AG09319 (cell line): ENCODE data around the gene PUM2.

ENCODE experiments used
- DNase-seq: peaks from one replicate; pipeline ENCODE4 v3.0.0-alpha.2; 2010; ENCODE audit warnings: low read depth; ENCODE audit errors: extremely low read depth
- TF ChIP-seq, protein P1 (sequence below): IDR thresholded peaks from 2 replicates; pipeline ENCODE4 v1.5.1; 2011; ENCODE audit warnings: low read depth, mild to moderate bottlenecking, inconsistent platforms, low read length, moderate library complexity

Gene PUM2

DNA sequence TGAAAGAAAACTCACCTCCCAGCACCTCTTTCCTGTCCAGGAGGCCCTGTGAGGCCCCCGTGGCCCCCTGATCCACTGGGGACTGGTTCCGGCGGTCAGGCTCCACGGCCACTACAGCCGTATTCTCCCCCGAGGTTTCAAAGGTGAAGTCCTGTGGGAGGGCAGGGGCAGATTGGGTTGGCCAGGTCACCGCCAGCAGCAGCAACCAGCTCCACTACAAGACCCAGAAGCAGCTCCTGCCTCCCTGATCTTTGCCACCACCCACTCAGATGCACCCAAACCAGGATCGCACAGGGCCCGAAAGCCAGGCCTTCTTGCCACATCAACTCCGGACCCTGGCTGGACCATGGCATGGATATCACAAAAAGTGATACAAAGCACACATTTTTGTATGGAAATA is 147.6 kb downstream of the PUM2 start:
- no peak for DNase-seq
- TF ChIP-seq, protein P1, sequence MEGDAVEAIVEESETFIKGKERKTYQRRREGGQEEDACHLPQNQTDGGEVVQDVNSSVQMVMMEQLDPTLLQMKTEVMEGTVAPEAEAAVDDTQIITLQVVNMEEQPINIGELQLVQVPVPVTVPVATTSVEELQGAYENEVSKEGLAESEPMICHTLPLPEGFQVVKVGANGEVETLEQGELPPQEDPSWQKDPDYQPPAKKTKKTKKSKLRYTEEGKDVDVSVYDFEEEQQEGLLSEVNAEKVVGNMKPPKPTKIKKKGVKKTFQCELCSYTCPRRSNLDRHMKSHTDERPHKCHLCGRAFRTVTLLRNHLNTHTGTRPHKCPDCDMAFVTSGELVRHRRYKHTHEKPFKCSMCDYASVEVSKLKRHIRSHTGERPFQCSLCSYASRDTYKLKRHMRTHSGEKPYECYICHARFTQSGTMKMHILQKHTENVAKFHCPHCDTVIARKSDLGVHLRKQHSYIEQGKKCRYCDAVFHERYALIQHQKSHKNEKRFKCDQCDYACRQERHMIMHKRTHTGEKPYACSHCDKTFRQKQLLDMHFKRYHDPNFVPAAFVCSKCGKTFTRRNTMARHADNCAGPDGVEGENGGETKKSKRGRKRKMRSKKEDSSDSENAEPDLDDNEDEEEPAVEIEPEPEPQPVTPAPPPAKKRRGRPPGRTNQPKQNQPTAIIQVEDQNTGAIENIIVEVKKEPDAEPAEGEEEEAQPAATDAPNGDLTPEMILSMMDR: no peak

DNA sequence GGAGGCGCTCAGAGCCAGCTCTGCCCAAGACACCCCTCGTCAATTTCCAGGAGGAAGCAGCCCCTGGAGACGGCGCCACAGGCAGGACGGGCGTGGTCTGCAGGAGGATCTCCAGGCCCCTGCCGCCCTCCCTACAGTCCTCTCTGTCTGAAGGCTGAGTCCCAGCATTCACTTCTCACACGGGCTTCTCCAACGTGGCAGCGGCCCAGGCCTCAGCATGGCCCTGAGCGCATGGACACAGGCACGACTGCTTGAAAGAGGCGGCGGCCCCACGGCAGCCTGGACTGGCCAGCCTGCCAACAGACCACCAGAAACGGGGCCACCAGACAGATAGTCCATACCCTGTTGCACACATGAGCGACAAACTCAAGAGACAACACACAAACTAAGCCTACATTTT is 149.0 kb downstream of the PUM2 start:
- TF ChIP-seq, protein P1: no peak
- DNase-seq: no peak

DNA sequence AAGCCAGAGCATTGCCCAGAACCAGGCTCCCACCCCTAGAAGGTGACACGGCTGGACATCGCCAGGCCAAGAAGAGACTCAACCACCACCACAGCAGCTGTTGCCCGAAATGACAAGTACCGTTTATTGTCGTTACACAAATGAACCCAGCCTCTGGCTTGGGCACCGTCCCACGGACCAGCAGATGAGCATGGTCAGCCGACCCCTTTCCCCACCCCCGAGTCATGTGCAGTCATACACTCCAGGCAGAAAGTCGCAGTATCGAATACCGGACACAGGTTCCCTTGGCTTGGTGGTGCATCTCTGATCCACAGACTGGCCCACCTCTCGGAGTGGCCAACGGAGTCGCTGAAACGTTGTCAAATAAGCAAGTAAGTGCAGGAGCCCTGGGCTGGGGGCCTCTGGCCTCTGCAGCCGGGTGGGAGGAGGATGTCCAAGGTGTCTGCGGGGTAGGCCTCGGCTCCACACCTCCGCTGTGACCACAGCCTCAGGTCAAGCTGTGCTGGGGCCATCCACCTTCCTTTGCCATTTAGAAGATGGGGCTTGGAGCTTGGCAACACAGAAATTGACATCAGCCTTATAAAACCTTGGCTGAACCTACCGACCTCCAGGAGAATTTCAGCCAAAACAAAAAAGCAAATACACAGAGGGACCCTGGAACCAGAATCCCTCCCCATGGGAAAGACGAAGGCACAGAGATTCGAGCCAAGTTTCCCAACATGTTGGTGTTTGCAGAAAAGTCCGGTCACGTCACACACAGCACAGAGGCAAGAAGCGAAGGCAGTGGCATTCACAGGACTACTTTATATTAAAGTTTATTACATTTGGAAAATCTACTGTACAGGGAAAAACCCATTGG is 149.7 kb downstream of the PUM2 start:
- no peak for DNase-seq
- TF ChIP-seq, protein P1: no peak

DNA sequence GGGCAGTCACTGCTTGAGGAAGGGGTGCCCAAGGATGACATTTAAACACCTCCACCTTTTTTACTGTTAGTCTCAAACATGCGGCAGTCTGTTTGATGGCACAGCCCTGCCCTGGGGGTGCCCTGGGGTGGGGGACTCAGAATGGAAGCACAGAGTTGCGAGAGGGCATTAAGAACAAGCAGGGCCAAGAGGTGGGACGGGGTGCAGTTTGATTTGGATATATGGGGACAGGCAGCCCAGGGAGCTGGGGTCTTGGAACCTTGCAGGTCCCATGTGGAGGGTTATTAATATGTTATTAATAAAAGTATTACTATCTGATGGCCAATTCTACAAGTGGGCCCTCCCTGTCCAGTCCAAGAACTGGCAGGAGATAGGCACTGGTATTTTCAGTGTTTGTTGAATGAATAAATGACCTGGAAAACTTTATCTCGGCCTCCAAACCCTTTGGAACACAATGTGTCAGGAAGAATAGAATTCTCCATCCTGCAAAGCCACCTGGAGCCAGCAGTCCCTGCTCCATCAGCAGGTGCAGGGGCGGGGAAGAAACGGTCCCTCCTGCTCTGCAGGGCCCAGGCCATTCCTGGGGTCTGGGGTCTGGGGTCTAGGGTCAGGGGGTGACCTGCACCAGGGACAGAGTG is 150.9 kb downstream of the PUM2 start:
- TF ChIP-seq, protein P1: no peak
- DNase-seq: no peak

DNA sequence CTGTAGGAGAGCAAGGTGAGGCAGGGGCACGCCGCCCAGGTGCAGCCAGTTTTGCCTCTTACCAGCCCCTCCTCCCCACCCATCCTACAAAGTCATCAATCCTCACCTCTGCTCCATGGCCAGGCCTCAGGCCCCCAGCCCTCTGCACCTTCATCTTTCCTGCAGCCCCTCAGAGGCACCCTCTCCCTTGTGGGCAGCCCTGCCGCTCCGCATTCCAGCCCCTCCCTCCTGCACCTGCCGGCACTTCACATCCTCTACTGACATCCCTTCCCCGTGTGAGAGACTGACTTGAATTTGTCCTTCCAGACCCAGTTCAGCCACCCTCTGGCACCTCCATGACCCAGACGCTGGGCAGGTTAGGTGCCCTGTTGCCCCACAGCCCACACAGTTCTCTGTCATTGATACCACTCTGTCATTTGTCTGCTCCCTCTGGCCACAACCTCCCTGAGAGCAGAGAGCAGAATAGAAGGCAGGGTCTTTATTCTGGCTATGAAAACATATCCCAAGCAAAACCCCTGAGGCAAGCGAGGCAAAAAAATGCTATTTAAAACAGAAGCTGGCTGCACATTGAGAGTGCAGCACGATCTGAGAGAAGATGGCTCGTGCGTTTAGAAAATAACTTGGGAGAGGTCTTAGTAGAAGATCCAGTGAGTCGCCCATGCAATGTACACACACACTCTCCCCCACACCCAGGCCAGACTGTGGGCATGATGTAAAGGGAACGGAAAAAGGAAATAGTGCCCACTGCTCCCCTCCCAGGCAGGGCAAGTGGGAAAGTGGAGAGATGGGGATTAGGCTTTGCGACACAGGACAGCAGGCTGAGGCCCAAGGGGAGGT is 151.6 kb downstream of the PUM2 start:
- DNase-seq: no peak
- TF ChIP-seq, protein P1: no peak
